Kidney (tissue), 14 donors: ENCODE results near the gene RSRC1. TPM values are rescaled to one million over a fixed set of nuclear protein-coding genes. Genes with fewer than 3 reads are reported as not detected.

Experiments
- DNase-seq, 5 donors: peaks; one replicate each; pipeline ENCODE4 v3.0.0-alpha.2; 2013 to 2020
- FAIRE-seq: peaks from 2 replicates; lab custom pipeline; 2012; peaks lifted over from hg19 to GRCh38; lab: Jason Lieb, UNC
- H3K27ac ChIP-seq, 2 donors: one replicate each; pipeline ENCODE4 v1.7.0; 2013; ENCODE audit warnings: low read depth in 2 of 2, low read length in 2 of 2, inconsistent platforms in 1 of 2
- H3K27me3 ChIP-seq: one replicate; pipeline ENCODE4 v1.7.1; 2013; ENCODE audit warnings: low read length, inconsistent platforms; ENCODE audit not compliant: control insufficient read depth, insufficient read depth
- H3K36me3 ChIP-seq, 3 donors: one replicate each; pipeline versions ENCODE4 v1.7.0 to v1.7.1; 2013; ENCODE audit warnings: low read length in 3 of 3, control low read depth in 1 of 3, inconsistent platforms in 1 of 3; ENCODE audit not compliant: insufficient read depth in 3 of 3, control insufficient read depth in 2 of 3
- H3K4me1 ChIP-seq, 3 donors: one replicate each; pipeline versions ENCODE4 v1.7.0 to v1.7.1; 2013; ENCODE audit warnings: low read length in 3 of 3, inconsistent platforms in 1 of 3, low read depth in 1 of 3; ENCODE audit not compliant: control insufficient read depth in 2 of 3, insufficient read depth in 2 of 3
- H3K4me3 ChIP-seq, 3 donors: one replicate each; pipeline versions ENCODE4 v1.7.0 to v1.8.1; 2013; ENCODE audit warnings: low read length in 3 of 3, control low read depth in 1 of 3, inconsistent platforms in 1 of 3
- H3K9ac ChIP-seq, 3 donors: one replicate each; pipeline versions ENCODE4 v1.7.0 to v1.7.1; 2013; ENCODE audit warnings: low read length in 3 of 3, control low read depth in 1 of 3, inconsistent platforms in 1 of 3
- H3K9me3 ChIP-seq, 3 donors: one replicate each; pipeline versions ENCODE4 v1.7.0 to v1.7.1; 2013; ENCODE audit warnings: low read length in 3 of 3, control low read depth in 1 of 3, inconsistent platforms in 1 of 3; ENCODE audit not compliant: control insufficient read depth in 2 of 3, insufficient read depth in 1 of 3
- intact Hi-C: fragments of 100-400 bp; cut with DNase I; formaldehyde crosslinking; loops from one replicate; pipeline ENCODE4 v1.11.1; 2022
- polyA plus RNA-seq: library from polyadenylated mRNA; stranded (reverse); fragments of 350-450 nt; fragmentation: Illumina TruSeq; extraction: RNeasy Lipid Tissue Mini Kit (QIAGEN cat#74804); gene quantifications from one replicate; pipeline ENCODE4 v1.2.3, GENCODE V29; 2014; ENCODE audit warnings: low read depth, low replicate concordance; ENCODE audit not compliant: insufficient read depth
- total RNA-seq: library from RNA; stranded (reverse); fragmentation: NEBNext Ultra II Directional; extraction: Animal tissue kit (Norgen Biotek cat#: 25700); gene quantifications from one replicate; pipeline ENCODE4 v1.2.1, GENCODE V29; 2021
- TF ChIP-seq, protein P1 (sequence below): IDR thresholded peaks from 3 replicates; pipeline ENCODE4 v1.5.1; 2012; ENCODE audit warnings: mild to moderate bottlenecking, moderate library complexity, borderline replicate concordance; ENCODE audit not compliant: insufficient read depth; ENCODE audit errors: extremely low read depth
- donor health status: control.
- donor health status: control.
- donor health status: control.
- donor health status: control.
- donor health status: control.
- donor health status: DM: yes; HTN: yes; CAD: no.
- donor health status: Normal renal cell carcinoma (clear cell type).

RSRC1 gene
- total and polyA plus RNA-seq, 2 donors from 2014 or later: 14.3 to 33.8 TPM

DNA sequence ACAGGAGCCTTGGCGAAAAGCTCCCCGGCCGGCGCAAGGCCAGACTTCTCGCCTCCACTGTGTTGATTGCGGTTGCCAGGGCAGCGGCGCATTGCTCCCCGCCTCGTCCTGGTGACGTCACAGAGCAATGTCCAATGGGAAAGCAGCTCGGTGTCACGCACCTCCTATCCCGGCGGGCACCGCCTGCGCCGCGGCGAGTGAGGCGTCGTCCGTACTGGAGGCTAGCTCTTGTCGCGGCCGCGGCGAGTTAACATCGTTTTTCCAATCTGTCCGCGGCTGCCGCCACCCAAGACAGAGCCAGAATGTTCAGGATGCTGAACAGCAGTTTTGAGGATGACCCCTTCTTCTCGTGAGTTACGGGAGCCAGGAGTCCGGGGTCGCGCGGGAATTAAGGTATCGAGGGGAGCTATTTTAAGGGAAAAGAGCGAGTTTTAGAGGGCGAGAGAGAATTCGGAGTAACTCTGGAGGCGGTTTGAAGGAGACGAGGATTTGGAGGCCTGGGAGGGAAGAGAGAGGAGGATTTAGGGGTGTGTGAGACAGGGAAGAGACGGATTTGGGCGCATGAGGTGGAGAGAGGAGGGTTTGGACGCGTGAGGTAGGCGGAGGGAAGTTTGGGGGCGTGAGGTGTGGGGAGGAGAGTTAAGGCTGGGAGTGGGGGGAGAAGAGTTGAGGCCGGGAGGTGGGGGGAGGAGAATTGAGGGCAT lies 461.3 kb downstream of the RSRC1 start, which contains the start of gene MLF1:
Gene MLF1 (plus strand): TSS at position 196 of the 704 bp plus-strand sequence. CDS start 107 bp downstream, at position 303.
- no peaks in the 10 kb centered on the region for H3K4me1 ChIP-seq
- DNase-seq (peak; percentile 98), FAIRE-seq (peak; percentile 33)
- no peaks in the 10 kb centered on the region for H3K27me3 ChIP-seq
- intact Hi-C loops: no loop called here
- peak within 1 kb of the TSS; percentile 57 to 98 (median 87) for H3K9ac ChIP-seq
- H3K9me3 ChIP-seq: no peaks in the 10 kb centered on the region
- no peaks in the 10 kb centered on the region for H3K36me3 ChIP-seq
- peak within 1 kb of the TSS; percentile 79 to 97 (median 90) for H3K4me3 ChIP-seq
- TF ChIP-seq, protein P1, sequence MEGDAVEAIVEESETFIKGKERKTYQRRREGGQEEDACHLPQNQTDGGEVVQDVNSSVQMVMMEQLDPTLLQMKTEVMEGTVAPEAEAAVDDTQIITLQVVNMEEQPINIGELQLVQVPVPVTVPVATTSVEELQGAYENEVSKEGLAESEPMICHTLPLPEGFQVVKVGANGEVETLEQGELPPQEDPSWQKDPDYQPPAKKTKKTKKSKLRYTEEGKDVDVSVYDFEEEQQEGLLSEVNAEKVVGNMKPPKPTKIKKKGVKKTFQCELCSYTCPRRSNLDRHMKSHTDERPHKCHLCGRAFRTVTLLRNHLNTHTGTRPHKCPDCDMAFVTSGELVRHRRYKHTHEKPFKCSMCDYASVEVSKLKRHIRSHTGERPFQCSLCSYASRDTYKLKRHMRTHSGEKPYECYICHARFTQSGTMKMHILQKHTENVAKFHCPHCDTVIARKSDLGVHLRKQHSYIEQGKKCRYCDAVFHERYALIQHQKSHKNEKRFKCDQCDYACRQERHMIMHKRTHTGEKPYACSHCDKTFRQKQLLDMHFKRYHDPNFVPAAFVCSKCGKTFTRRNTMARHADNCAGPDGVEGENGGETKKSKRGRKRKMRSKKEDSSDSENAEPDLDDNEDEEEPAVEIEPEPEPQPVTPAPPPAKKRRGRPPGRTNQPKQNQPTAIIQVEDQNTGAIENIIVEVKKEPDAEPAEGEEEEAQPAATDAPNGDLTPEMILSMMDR: no peak
- H3K27ac ChIP-seq: peak within 1 kb of the TSS in 1 of 2 donors; percentile 73

DNA sequence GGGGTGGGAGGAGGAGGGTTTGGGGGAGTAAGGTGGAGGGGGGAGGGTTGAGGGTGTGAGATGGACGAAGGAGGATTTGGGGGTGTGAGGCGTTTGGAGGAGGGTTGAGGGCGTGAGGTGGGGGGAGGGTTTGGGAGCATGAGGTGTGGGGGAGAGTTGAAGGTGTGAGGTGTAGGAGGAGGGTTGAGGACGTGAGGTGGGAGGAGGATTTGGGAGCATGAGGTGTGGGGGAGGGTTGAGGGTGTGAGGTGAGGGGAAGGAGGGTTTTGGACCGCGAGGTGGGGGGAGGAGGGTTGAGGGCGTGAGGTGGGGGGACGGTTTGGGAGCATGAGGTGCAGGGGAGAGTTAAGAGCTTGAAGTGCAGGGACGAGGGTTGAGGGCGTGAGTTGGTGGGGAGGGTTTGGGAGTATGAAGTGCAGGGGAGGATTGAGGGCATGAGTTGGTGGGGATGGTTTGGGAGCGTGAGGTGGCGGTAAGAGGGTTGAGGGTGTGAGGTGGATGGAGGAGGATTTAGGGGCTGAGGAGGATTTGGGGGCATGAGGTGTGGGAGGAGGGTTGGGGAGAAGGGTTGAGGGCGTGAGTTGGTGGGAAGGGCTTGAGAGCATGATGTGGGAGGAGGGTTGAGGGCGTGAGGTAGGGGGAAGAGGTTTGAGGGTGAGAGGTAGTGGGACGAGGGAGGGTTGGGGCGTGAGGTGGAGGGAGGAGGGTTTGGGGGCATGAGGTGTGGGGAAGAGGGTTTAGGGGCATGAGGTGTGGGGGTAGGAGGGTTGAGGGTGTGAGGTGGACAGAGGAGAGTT lies 462.3 kb downstream of the RSRC1 start:
- TF ChIP-seq, protein P1: no peak
- no peak overlapping the region for H3K9ac ChIP-seq
- no peaks in the 10 kb centered on the region for H3K4me1 ChIP-seq
- no peak overlapping the region for H3K4me3 ChIP-seq
- DNase-seq: peak in 1 of 5 donors; percentile 63
- H3K36me3 ChIP-seq: no peaks in the 10 kb centered on the region
- H3K27ac ChIP-seq: no peak overlapping the region
- intact Hi-C loops: no loop called here
- H3K9me3 ChIP-seq: no peaks in the 10 kb centered on the region
- no peak for FAIRE-seq
- H3K27me3 ChIP-seq: no peaks in the 10 kb centered on the region

GRCh38 chr3:158572766-158573060 lies 462.8 kb downstream of the RSRC1 start:
- TF ChIP-seq, protein P1: no peak
- Histone ChIP-seq H3K9me3 (no peaks in the 10 kb centered on the region), H3K27ac (no peak overlapping the region), H3K36me3 (no peaks in the 10 kb centered on the region), H3K27me3 (no peaks in the 10 kb centered on the region), H3K9ac (no peak overlapping the region), H3K4me1 (no peaks in the 10 kb centered on the region), H3K4me3 (no peak overlapping the region)
- intact Hi-C loops: no loop called here
- FAIRE-seq (no peak), DNase-seq (no peak)
